Stimulated activated CD4-positive, alpha-beta T cell treated with anti-CD3 and anti-CD28 coated beads, TNF-alpha, amount 100 ng/mL, for 24 hours (primary cell): ENCODE results near the gene TMEM229A.
"Not testable (repeated sequence)": the region's sequence is repeated elsewhere in the genome, so short reads cannot be mapped to it uniquely, and the experiment has no call there.

Experiments
- DNase-seq, 3 experiments: peaks; one replicate each; pipeline ENCODE4 v3.0.0-alpha.2; 2020; ENCODE audit warnings: low read depth in 3 of 3

TMEM229A gene

DNA sequence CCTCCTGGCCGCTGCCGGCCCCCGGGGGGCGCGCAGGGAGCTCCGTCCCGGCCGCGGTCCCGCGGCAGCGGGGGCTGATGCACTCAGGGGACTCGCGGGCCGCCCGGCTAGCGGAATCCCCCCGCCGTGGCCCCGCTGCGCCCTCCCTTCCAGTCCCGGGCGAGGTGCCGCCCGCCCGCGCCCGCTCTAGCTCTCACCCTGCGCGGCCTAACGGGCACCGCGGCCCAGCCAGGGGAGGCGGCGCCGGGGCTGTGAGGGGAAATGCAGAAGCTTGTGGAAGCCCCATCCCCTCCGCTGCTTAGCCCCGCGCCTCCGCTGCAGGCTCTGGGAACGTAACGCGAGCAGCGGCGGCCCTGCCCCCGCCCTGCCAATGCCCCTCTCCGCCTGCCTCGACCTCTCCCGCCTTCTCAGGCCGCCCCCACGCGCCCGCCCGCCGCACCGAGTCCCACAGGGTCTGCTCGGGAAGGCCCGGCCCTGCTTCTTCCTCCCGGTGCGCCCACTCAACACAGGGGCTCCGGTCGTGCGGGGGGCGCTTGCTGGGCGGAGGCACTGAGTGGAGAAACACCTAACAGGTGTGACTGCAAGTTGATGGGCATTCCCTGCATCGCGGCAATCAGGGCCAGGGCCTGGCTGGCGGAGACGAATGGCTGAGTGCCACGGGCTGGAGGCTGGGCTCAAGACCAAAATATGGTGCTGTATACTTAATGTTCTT, 384 bp upstream of the TMEM229A start:
- no peak for DNase-seq

- DNase-seq, result no peak
Measured at GRCh38 chr7:124031919-124032318, 948 bp downstream of the TMEM229A start.

- no peak for DNase-seq
Measured at GRCh38 chr7:124031406-124031805, 1.5 kb downstream of the TMEM229A start.

DNA sequence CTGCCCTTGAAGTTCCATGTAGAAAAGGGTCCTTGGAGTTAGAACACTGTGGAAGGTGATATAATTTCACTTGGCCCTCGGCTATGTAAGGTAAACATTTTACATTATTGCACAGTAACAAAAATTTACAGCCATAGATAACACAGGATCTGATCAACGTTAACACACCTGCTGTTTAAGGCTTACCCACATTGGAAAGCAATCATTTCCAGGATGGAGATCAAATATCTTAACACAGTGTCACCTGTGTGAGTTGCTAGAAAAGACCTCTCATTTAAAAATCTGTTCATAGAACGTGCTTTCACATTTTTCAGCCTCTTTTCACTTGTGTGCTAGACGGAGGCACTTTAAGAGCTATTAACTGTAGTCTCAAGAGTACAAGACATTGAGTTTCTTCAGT, 1.9 kb downstream of the TMEM229A start:
- DNase-seq, result no peak

DNA sequence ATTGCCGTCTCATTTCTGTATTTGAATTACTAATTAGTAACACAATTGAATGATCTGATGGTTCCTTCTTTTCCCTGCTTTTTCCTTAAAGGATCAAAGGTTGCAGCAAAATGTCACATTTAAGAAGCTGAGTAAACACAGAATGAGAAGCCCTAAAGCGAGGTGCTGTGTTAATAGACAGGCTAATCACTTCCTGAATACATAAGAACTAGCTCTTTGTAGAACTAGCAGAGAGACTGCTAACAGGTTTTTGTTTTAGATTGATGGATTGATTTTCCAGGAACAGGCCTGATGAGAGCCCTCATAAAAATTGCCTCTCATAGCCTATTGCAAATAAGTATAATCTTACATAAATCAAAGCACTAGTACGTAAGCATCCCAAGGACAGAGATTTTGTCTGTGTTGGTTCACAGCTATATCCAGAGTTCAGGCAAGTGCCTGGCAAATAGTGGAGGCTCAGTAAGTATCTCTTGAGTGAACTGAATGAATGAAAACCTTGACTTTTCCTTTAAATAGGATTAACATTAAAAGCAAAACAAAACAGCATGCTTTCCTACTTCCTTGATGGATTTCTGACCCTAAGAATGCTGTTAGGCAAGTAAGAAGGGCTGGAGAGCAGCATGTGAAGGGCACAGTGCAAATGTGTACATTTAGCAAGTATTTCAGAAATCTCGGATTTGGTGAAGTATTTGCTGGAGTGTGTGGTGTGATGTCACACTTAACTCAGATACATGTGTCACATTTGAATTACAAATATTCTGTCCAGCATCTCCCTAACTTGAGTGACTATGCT, 3.3 kb downstream of the TMEM229A start:
- DNase-seq, result no peak

- no peak for DNase-seq
Measured at GRCh38 chr7:124027236-124027635, 5.6 kb downstream of the TMEM229A start.

DNA sequence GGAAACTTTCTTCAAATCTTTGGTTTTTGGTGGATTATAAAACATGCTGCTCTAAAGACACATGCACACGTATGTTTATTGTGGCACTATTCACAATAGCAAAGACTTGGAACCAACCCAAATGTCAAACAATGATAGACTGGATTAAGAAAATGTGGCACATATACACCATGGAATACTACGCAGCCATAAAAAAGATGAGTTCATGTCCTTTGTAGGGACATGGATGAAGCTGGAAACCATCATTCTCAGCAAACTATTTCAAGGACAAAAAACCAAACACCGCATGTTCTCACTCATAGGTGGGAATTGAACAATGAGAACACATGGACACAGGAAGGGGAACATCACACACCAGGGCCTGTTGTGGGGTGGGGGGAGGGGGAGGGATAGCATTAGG, 8.5 kb downstream of the TMEM229A start:
- DNase-seq, result not testable (repeated sequence)

GRCh38 chr7:124022551-124022950, 10.3 kb downstream of the TMEM229A start:
- DNase-seq, result no peak

- DNase-seq, result no peak
Measured at GRCh38 chr7:124020060-124020459, 12.8 kb downstream of the TMEM229A start.

DNA sequence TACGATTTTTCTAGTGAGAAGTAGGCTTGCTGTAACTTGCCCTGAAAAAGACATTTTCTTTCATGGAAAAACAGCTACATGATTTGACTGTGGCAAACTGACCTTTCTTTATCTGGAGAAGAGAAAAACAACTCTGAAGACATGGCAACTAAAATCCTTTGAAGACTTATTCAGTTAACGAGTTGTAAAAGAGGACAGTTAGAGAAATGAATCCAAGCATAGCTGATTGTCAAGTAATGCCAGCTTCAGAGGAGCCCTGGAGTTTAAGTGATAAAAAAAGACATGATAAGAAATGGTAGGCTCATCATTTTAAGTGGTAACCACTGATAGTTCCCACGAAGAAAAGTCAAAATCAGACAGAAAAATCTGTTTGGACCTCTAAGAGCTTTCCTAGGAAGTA, 19.6 kb downstream of the TMEM229A start:
- DNase-seq, result no peak

- DNase-seq, result no peak
Measured at GRCh38 chr7:124012864-124013263, 20.0 kb downstream of the TMEM229A start.

- DNase-seq, result no peak
Measured at GRCh38 chr7:124009321-124009720, 23.5 kb downstream of the TMEM229A start.

DNA sequence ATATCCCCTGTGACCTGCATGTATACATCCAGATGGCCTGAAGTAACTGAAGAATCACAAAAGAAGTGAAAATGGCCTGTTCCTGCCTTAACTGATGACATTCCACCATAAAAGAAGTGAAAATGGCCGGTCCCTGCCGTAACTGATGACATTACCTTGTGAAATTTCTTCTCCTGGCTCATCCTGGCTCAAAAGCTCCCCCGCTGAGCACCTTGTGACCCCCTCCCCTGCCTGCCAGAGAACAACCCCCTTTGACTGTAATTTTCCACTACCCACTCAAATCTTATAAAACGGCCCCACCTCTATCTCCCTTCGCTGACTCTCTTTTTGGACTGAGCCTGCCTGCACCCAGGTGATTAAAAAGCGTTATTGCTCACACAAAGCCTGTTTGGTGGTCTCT, 24.6 kb downstream of the TMEM229A start:
- not testable (repeated sequence) for DNase-seq

DNA sequence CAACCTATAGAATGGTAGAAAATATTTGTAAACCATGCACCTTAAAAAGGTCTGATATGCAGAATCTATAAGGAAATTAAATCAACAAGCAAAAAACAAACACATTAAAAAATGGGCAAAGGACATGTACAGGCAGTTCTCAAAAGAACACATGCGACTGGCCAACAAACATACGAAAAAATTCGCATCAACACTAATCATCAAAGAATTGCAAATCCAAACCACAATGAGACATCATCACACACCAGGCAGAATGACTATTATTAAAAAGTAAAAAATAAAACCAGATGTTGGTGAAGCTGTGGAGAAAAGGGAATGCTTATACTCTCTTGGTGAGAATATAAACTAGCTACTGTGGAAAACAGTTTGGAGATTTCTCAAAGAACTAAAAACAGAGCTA, 33.2 kb downstream of the TMEM229A start:
- no peak for DNase-seq

- DNase-seq, result no peak
Measured at GRCh38 chr7:123998921-123999320, 33.9 kb downstream of the TMEM229A start.

- DNase-seq, result no peak
Measured at GRCh38 chr7:123996327-123996625, 36.6 kb downstream of the TMEM229A start.

GRCh38 chr7:123995617-123996326, 37.1 kb downstream of the TMEM229A start:
- DNase-seq, result no peak

- DNase-seq, result no peak
Measured at GRCh38 chr7:123994449-123994848, 38.4 kb downstream of the TMEM229A start.

GRCh38 chr7:123993996-123994395, 38.9 kb downstream of the TMEM229A start:
- no peak for DNase-seq

DNA sequence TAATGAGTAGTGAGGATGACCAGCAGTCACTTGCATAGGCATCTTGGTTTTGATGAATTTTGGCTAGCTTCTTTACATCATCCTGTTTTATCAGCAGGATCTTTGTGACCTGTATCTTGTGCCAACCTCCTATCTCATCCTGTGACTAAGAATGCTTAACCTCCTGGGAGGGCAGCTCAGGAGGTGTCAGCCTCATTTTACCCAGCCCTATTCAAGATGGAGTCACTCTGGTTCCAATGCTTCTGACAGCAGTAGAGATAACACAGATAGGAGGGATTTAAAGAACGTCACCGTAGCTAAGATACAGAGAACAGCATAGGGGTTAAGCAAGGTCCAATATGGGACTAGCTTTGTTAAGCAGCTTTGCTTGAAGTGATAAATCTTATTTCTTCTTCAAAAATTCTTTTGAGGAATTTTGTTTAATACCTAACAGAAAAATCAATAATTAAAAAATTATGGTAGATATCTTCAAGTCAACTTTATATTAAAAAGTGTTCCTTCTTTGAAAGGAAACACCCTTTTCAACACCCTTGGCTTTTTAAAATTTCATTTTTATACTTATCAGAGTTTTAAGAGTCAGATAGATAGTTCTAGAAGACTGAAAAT, 39.9 kb downstream of the TMEM229A start:
- DNase-seq, result no peak

GRCh38 chr7:123987445-123987844, 45.4 kb downstream of the TMEM229A start:
- no peak for DNase-seq
